HG03025 (cell line): ENCODE data around the gene CDC45.

ENCODE experiments used
- ATAC-seq: cut with Tn5 transposase; IDR thresholded peaks from one replicate; pipeline ENCODE4 v1.9.1; 2021; ENCODE audit warnings: mild to moderate bottlenecking, moderate library complexity; ENCODE audit not compliant: unreplicated experiment, low FRiP score

Gene CDC45

GRCh38 chr22:19492504-19493174, 12.9 kb downstream of the CDC45 start:
- no peak for ATAC-seq

DNA sequence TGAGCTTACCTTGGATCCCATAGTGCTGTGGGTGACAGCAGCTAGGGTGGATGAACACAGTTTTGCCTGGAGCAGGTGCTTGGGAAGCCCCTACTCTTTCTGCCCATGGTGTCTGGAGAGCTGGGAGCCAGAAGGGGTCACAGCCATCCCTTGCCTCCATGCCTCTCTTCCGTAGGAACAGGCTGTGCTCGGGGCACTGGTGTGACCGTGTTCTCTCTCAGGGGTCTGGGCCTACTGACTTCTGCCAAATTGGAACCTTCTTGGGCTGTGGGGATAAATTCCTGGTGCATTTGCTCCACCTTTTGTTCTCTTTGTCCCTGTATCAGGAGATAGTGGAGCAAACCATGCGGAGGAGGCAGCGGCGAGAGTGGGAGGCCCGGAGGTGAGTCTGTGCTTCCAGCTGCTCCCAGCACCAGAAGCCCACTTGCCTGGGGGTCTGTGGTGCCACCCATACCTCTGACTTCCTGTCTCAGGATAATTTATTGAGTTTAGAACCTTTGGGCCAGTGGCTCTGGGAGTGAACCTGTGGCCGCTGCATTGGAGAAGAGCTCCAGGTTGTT, 14.4 kb downstream of the CDC45 start:
- no peak for ATAC-seq

DNA sequence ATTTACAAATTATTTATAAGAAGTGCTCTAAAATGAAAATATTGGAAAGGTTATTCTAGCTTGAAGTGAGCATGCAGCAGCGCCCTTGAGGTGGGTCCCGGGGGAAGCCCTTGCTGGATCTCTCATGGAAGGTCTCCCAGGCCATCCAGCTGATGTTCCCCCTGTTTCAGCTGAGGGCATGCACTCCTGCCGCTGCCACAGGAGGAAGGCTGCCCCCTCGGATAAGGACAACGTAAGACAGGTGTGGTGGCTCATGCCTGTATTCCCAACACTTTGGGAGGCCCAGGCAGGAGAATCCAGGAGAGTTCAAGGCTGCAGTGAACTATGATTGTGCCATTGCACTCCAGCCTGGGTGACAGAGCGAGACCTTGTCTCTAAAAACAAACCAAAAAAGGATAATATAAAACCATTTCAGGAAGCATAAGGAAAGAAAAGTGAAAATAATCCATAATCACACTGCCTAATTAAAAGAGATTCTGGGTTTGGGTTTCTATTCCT, 15.0 kb downstream of the CDC45 start:
- ATAC-seq = no peak

DNA sequence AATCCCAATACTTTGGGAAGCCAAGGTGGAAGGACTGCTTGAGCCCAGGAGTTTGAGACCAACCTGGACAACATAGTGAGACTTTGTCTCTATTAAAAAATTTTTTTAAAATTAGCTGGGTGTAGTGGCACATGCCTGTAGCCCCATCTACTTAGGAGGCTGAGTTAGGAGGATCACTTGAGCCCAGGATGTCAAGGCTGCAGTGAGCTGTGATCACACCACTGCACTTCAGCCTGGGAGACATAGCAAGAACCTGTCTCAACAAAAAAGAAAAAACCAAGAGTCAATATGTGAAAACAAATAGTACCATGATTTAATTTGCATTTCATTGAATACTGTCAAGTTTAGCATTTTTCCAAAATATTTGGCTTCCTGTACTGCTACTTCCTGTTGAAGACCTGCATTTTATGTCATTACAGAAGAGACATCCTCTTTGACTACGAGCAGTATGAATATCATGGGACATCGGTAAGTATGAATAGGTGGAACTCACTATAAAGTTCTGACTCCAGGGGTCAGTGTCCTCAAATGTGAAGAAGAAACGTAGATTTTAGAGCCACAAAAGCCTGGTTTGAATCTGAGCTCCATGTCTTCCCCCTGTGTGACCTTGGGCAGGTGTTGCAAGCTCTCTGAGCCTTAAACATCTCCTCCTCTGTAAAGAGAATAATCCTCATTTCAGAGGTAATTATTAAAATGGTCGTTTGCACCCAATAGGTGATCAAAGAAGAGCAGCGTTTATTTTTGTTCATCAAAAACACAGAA, 16.0 kb downstream of the CDC45 start:
- no peak for ATAC-seq

- ATAC-seq = no peak
These were observed 16.6 kb downstream of the CDC45 start for GRCh38 chr22:19496324-19496630.

GRCh38 chr22:19497245-19497644, 17.5 kb downstream of the CDC45 start:
- no peak for ATAC-seq

GRCh38 chr22:19498154-19498865, 18.6 kb downstream of the CDC45 start:
- ATAC-seq = no peak

DNA sequence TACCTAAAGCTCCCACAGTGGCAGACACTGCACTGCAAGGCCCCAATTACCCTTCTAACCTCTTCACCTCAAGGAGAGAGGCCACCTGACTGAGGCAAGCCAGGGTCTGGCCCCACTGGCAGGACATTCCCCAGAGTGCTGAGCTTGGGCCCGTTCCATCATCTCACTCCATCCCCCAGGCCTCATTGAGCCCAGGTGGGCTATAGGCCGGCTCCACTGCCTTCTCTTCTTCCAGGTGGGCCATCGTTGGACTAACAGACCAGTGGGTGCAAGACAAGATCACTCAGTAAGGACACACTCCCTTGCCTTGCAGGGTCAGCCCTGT, 19.1 kb downstream of the CDC45 start:
- no peak for ATAC-seq

GRCh38 chr22:19499236-19499879, 19.6 kb downstream of the CDC45 start:
- ATAC-seq = no peak

- ATAC-seq = no peak
These were observed 20.1 kb downstream of the CDC45 start for GRCh38 chr22:19499880-19500242.

GRCh38 chr22:19501897-19502447, 22.3 kb downstream of the CDC45 start:
- ATAC-seq = no peak

GRCh38 chr22:19503367-19503766, 23.6 kb downstream of the CDC45 start:
- ATAC-seq = no peak

- no peak for ATAC-seq
These were observed 24.1 kb downstream of the CDC45 start for GRCh38 chr22:19503869-19504268.

DNA sequence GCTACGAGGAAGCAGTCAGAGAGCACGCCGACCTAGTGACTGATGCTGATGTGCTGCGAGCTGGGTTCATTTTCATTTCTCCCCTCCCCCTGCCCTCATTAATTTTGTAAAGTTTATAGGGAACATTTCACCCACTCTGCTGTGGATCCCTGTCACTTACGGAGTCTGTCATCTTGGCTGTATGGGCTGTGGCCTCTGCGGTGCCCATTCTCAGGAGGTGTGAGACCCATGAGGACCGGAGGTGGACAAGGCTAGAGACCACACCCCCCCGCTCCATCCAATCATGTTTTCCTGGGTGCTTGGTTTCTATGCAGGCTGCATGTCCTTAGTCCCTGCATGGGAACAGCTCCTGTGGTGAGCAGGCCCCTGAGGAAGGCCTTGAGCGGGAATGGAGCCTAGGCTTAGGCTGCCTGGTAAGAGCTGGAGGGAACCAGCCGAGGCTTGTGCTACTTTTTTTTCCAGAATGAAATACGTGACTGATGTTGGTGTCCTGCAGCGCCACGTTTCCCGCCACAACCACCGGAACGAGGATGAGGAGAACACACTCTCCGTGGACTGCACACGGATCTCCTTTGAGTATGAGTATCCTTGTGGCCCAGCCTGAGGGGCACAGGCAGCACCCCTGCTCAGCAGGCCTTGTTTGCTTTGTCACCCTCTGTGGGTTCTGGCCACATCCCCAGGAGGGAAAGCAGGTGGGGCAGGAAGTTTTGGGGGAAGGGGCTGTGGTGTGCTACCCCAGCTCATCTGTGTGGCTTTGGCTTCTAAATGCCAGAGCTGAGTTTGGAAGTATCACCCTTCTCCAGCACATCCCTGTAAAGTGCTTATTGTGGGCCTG, 25.4 kb downstream of the CDC45 start:
- no peak for ATAC-seq

- ATAC-seq = no peak
These were observed 26.0 kb downstream of the CDC45 start for GRCh38 chr22:19505735-19506126.

- no peak for ATAC-seq
These were observed 26.5 kb downstream of the CDC45 start for GRCh38 chr22:19506212-19506611.

- no peak for ATAC-seq
These were observed 27.8 kb downstream of the CDC45 start for GRCh38 chr22:19507534-19507861.

DNA sequence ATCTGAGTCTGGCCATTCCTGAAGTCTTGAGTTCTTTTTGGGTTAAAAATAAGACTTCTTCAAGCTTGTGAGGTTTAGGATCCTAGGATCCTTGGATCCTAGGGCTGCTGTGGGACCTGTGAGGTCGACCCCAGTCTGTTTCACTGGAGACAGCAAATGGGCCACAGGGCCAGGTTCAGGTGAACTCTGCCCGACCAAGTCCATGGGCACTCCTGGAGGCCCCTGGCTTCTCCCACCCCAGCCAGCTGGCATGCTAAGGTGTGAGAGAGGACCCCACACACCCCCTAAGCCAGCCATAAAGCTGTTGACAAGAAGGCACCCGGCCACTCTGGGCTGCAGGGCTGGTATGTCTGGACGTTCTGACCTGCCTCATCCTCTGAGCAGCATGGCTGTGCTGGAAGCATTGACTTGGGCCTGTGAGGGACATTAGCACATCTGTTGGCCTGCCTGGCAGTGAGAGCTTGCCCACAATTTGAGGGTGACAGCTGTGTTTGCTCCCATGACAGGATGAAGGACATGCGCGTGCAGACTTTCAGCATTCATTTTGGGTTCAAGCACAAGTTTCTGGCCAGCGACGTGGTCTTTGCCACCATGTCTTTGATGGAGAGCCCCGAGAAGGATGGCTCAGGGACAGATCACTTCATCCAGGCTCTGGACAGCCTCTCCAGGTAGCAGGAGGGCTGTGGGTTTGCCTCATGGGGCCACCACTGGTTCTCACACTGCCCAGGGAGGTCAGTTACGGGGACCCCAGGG, 28.5 kb downstream of the CDC45 start:
- ATAC-seq = no peak

GRCh38 chr22:19509191-19509590, 29.5 kb downstream of the CDC45 start:
- ATAC-seq = no peak
